Heart left ventricle (tissue), 13 donors: ENCODE measurements around the gene PPP1R7.

Source experiments
- CTCF ChIP-seq, 12 donors: fragments of 200-600 bp; sonication (generic) in 4 of 12; IDR thresholded peaks; one replicate each; pipeline versions ENCODE4 v1.5.0 to v1.8.0; 2018 to 2022; ENCODE audit warnings: antibody characterized with exemption in 12 of 12, mild to moderate bottlenecking in 5 of 12
- POLR2A ChIP-seq, 2 donors: fragments of 450-650 bp; IDR thresholded peaks; one replicate each; pipeline ENCODE4 v1.6.1; 2017; ENCODE audit warnings: antibody characterized with exemption in 2 of 2, mild to moderate bottlenecking in 2 of 2, moderate library complexity in 2 of 2
- donor health status: ischemic (EF 13 %, LVEDD 7.1; RV severe dilation, severe dysfunction).
- donor health status: DM: no; HTN: yes; CAD: no.
- donor health status: DM: no; HTN: no; CAD: no.
- donor health status: ischemic (EF 25% LVEDD 6.9; RV normal size, moderate dysfunction).
- donor health status: ischemic (EF 25% LVEDD 5.7; RV mildly dilated, moderate dysfunction).
- donor health status: ischemic (EF 35%, LVEDD 5.7; RV mildly dilated, moderate dysfunction).
- donor health status: nonischemic (EF 11% LVEDD 7.7; RV severe dilation, severe dysfunction).
- donor health status: DM: yes; HTN: yes; CAD: no.
- donor health status: PGD.
- donor health status: ischemic (EF 29% LVEDD 5.4; RV normal size, mild dysfunction).
- donor health status: nonischemic (EF 23%, LVEDD 6.1; RV moderate dilation, normal function).

GRCh38 chr2:241137276-241138190 is 12.7 kb upstream of the PPP1R7 start:
- no peak for TF ChIP-seq CTCF (IDR thresholded peaks at IDR 0.05)
- no peak for TF ChIP-seq POLR2A (IDR thresholded peaks at IDR 0.05)
